GM21423 (cell line): ENCODE data around the gene PTTG1IP.
"Not testable (repeated sequence)": the region's sequence is repeated elsewhere in the genome, so short reads cannot be mapped to it uniquely, and the experiment has no call there.

Experiments used
- ATAC-seq: cut with Tn5 transposase; IDR thresholded peaks from one replicate; pipeline ENCODE4 v1.9.1; 2021; ENCODE audit warnings: mild to moderate bottlenecking, moderate library complexity; ENCODE audit not compliant: unreplicated experiment

PTTG1IP gene

GRCh38 chr21:44847261-44848056 lies 26.0 kb downstream of the PTTG1IP start:
- ATAC-seq = no peak

GRCh38 chr21:44846485-44847260 lies 26.8 kb downstream of the PTTG1IP start:
- no peak for ATAC-seq

DNA sequence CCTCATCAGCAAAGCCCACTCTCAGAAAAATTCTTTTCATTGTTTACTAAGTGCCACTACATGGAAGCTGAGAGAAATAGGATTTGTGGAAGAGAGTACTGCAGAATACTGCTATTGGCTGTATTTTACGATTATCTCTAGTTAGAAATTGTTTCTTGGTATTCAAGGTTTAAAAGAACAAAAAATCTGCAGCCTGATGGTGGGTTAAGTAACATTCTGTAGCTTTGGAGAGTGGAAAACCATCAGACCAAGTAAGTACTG lies 27.3 kb downstream of the PTTG1IP start:
- ATAC-seq = no peak

DNA sequence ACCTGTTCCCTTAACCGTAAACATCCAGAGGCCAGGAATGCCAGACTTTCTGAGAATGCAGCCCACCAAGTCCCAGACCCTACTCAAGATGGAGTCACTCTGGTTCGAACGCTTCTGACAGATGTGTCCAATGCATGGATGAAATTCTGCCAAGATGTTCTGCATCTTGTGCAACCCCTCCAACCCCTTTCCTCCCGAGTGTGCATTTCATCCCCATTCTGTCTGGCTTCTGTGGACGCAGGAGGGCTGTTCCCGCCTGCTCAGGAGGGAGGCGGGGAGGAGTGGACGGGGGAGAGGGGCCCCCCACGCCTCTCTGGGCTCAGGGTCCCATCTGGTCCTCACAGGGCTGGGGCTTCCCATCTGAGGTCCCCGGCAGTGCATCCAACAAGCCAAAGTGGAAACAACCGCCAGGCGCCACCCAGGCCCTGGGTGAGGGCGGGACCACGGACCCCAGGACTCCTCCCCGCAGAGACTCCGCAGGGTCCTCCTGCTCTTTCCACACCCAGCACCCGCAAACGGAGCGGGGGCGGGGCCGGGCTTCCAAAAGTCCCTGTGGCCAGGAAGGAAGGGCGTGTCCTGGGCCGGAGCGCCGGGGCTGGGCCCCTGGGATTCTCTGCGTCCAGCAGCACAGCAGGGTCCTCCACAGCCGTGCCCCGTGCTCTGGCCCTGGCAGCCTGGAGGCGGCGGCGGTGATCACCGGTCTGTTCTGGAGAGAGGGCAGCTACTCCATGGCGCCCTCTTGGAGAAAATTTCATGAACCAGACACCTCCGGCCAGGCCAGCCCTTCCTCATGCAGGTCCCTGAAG lies 27.9 kb downstream of the PTTG1IP start:
- ATAC-seq = no peak

- ATAC-seq = no peak
These were observed 29.2 kb downstream of the PTTG1IP start for GRCh38 chr21:44844256-44844655.

GRCh38 chr21:44842721-44843445 lies 30.6 kb downstream of the PTTG1IP start:
- no peak for ATAC-seq

- ATAC-seq = no peak
These were observed 31.4 kb downstream of the PTTG1IP start for GRCh38 chr21:44842087-44842486.

GRCh38 chr21:44840771-44841170 lies 32.7 kb downstream of the PTTG1IP start:
- ATAC-seq = no peak

DNA sequence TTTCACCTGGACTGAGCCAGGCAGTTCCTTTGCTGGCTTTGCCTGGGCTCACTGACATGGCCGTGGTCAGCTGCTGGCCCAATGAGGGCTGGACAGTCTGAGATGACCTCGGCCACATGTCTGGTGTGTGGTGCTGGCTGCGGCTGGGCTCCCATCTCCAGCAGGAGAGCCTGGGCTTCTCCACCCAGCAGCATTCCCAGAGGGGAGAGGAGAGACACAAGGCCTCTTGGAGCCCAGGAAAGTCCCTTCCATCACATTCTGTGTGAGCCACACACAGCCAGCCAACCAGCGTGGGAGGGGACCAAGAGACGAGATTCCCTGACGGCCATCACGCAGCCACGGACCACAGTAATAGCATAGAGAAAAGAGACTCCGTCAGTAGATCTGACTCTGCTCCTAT lies 34.5 kb downstream of the PTTG1IP start:
- ATAC-seq = no peak

- ATAC-seq = no peak
These were observed 35.2 kb downstream of the PTTG1IP start for GRCh38 chr21:44838039-44838895.

GRCh38 chr21:44837537-44837936 lies 36.0 kb downstream of the PTTG1IP start:
- no peak for ATAC-seq

GRCh38 chr21:44836666-44837471 lies 36.6 kb downstream of the PTTG1IP start:
- ATAC-seq = no peak

DNA sequence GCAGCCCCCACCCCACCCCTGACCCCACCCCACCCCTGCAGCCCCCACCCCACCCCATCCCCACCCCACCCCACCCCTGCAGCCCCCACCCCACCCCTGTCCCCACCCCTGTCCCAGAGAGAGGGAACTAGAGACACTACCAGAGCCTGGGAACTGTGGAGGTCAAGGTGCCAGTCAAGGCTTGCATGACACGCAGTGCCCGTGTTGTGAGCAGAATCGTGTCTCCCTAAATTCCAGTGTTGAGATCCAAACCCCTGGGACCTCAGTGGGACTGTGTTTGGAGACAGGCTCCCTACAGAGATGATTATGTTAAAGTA lies 37.2 kb downstream of the PTTG1IP start:
- ATAC-seq = no peak

GRCh38 chr21:44835647-44835973 lies 37.9 kb downstream of the PTTG1IP start:
- ATAC-seq = no peak

- ATAC-seq = no peak
These were observed 38.4 kb downstream of the PTTG1IP start for GRCh38 chr21:44834951-44835646.

- no peak for ATAC-seq
These were observed 39.1 kb downstream of the PTTG1IP start for GRCh38 chr21:44834231-44834950.

- ATAC-seq = no peak
These were observed 39.8 kb downstream of the PTTG1IP start for GRCh38 chr21:44833663-44834062.

GRCh38 chr21:44832516-44833255 lies 40.8 kb downstream of the PTTG1IP start:
- ATAC-seq = not testable (repeated sequence)
